Activated T-cell treated with anti-CD3 and anti-CD28 coated beads, Interleukin-2, amount 50 U/mL, for 48 hours (primary cell): Measurements from ENCODE around the gene CBX8.

Source experiments
- DNase-seq, 2 experiments: peaks; one replicate each; pipeline ENCODE4 v3.0.0-alpha.2; 2020

CBX8 gene

DNA sequence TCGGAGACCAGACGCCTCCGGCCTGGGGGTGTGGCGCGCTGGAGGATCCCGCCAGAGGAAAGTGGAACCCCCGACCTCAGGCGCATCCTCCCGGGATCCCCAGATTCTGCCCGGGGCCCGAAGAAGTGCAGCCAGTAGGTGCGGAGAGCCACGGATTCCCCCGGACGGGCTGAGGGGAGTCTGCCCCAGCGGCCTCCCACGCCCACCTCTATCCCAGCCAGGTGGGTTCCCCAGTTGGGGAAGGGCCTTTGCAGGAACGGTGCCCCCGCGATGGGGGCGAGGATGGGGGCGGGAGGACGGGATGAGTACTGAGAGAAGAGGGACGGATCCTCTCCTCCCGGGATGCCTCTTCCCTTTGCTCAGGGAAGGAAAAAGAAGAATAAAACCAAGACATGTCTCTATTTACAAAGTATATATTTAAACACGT lies 5.1 kb downstream of the CBX8 start:
- no peak for DNase-seq

DNA sequence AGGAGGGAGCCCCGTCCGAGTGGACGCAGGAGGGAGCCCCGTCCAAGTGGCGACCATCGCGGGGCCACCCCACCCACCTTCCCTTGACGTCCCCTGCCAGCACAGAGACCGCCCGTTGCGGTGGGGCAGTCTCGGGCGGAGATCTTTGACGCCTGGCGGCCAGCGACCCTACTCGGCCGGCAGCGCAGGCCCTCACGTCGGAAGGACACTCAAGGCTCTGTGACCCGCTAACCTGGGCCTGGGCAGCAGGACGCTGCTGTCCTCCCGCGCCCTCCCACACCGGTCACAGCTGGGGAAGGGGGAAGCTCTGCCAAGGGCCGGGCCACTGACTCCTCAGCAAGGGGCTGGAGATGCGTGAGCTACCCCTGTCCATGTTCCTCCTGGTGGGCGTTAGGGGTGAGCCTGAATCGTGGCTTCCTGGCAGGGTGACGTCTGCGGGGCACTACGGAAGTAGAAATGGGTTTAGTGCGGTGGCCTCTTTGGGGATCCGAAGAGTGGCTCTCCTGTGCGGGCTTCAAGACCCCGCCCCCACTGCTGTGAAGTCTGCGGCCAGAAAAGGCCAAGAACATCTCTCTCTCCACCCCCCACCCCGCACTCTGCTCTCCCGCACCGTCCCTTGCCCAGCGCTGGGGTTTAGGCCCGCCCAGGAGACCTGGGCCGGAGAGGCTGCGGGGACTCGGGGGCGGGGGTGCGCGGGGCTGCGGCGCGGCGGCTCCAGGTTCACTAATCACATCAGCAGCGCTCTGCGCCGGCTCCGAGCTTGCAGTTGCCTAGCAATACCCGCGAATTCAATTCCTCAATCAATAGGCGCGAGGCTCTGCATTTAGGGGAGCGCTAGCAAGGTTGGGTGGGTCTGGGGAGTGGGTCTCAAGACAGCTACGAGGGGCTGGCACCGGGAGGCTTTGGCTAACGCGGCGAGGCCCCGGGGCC lies 5.8 kb downstream of the CBX8 start:
- peak in 1 of 2 experiments; percentile 30 for DNase-seq

DNA sequence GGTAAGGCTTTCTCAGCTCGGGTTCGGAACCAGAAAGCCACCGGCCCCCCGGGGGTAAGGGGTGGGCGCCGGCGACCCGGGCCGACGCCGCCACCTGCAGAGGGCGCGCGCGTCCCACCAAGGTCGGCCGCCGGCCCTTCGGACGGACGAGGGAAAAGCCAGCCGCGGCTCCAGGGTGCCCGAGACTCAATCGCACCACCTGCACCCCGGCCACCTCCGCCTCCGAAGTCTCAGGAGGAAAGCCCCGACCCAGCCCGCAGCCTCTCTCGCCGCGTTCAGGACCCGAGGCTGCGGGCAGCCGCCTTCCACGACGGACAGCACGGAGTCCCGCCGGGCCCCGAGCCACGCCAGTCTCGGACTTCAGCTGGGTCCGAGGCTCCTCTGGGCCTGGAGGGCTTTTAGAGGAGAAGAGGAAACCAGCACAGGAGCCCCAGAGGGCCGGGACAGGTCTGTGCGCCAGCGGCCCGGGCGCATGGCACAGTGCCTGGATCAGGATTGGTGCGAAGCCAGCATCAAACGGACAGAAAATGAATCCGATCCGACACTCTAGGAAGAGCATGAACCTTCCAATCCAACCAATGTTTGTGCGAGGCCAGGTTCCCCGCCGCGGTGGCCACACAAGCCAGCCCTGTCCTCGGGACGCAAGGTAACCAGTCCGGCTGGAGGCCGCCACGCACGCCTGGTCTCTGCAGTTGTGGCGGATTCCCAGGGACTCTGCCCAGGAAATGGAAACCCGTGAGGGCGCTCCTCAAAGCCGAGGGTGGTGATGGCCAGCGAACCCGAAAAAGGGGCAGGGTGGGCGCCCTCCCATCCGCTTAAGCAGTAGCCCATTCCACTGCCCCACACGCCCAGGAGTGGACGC lies 6.7 kb downstream of the CBX8 start:
- DNase-seq: peak; percentile 50 to 60

DNA sequence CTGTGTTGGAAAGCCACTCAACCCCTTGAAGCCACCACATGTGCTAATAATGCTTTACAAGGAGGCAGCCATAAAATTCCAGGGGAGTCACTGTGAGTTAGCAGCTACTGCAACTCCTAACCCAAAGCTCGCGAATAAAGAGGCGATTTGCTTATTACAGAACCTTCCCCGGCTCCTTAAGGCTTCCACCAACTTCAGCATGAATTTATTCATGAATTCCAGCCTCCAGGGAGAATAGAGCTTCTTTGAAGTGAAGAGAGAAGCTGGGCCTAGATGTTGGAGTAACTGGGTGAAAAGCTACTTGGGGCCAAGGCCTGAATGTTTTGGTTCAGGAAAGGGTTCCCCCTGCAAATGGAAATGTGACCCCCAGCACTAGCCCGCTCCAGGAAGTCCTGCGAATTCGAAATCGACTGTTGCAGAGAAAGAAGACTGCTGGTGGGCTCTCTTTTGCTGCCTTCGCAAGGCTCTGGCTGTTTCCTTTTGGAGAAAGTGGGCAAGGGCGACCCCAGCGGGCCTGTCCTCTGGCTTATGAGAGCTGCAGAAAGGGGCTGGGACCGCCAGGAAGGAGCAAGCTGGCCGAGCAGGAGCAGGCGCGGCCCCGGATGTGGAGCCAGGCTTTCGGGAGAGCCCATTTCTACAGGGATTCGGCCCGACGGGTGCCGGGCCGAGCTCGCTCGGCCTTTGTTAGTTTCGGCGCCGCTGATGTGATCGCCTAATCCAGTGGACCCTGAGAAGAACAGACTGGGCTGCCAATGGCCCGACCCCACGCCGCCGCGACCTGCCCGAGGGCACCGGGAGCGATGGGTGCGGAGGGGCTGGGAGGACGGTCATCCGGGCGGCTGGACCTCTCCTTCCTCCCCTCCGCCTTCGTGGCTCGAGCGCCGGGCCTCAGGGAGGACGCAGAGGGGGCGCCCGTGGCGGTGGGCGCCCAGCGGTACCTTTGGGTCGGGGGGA lies 7.6 kb downstream of the CBX8 start:
- DNase-seq: no peak

DNA sequence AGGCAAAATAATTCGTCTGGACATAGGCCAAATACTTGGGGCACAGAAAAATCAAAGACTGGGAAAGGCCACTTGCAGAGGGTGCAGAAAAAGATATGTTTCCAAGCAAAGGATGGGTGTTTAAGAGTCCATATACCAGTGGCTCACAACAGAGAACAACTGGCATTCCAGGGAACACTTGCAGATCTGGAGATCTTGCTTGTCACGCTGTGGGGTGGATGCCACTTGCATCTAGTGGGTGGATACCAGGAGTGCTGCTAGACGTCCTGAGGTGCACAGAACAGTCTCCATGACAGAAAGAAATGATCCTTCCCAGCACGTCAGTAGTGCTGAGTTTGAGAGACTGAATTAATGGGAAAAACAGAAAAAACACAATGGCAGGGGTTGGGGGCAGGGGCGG lies 8.4 kb downstream of the CBX8 start:
- no peak for DNase-seq

DNA sequence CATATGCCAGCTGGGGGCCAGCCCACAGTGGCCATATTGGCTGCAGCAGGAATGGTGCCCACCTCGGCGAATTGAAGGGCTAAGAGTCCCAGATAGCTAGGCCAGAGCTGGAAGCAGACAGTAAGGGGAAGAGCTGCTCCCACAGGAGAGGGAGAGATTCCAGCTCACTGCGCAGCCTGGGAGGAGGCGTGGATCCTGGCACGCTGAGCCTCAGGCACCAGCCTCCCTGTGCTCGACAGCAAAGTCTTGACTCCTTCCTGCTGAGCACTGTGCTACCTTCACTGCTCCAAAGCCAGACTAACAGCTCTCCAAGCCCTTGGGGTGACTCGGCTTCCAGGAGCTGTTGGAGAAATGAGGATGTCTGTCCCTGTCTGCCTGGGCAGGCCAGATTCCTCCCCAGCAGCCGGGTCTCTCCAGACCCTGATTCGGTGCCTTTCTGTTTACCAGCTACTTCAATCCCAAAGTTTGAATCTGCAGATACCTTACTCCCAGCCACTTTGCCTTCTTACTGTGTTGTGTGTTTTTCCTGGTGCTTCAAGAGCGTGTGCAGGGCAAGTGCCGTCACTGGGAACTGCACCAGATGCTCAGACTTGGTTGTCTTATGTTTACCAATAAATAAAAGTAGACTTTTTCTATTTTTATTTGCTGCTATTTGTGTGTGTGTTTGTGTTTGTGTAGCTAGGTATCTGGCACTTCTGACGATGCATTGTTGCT lies 9.8 kb downstream of the CBX8 start:
- DNase-seq: no peak

DNA sequence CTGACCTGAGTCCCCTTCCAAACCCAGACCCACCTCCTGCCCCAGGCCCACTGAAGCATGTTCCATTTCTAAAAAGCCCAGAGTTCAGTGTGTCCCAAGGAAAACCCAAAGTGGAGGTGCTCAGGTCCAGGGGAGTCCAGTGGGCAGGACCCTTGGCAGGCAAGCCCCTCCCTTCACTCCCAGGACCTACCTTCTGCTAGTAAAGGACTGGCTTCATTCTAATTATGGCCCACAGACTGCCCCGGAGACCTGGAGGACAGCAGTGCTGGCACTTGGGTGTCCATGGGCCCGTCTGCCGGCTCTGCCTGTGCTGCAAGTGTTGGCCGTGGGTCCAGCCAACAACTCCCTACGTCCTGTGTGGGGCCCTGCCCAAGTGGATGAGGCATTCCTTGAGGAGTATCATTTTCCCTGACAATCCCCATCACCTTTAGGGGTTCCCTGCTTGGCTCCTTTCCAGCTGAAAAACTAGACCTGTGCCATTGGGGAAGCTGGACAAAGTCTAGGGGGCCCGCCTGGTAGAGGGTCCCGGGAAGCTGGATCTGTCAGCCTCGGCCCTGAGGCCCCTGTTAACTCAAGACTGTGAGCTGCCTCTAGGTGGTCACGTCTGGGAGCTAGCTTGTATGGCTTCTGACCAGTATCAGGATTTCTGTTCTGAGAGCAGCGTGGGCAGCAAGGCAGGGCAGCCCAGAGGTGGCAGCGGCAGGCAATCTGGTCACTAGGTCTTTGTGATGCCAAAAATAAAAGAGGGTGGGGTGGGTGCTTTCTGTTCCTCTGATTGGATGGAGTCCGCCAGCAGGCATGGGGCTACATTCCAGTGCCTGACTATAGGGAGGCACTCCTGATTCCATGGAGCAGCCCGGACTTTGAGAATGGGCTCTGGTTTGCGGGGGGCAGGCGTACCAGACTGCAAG lies 10.7 kb downstream of the CBX8 start:
- no peak for DNase-seq

DNA sequence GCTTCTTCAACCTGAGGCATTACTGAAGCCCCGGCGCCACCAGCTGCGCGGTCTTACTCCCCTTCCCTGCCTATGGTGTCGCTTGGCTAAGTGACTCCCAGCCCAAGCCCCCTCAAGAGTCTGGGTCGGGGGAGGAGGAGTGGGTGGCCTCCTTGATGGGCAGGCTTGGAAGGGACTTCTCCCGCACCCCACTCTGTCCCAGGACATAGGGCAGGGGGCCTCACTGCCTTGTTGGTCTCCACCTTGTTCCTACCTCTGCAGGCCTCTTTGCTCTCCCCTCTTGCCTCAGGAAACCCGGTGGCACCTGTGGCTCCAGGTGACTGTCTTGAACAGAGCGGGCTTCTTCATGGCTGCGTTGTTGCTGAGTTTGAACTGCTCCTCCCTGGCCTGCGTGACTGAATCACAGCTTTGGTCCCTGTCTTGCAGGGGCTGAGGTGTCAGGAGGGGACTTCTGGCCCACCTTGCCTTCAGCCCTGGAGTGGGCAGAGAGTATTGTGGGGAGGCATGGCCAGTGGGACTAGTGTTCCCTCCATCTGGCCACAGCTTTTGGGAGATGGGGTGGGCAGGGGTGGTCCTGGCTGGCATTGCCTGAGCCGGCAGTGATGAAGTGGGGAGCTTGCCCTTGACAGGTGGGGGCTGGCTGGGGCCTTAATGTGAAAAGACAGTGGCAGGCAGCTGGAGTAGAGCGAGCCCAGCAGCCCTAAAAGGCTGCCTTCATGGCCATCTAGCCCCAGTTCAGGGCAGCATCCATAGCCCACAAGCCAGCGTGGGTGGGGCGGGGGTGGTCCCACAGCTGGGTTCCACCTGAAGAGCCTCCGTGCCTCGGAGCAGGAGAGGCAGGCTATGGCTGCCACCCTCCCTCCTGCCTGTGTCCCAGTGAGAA lies 11.6 kb downstream of the CBX8 start:
- DNase-seq: no peak

DNA sequence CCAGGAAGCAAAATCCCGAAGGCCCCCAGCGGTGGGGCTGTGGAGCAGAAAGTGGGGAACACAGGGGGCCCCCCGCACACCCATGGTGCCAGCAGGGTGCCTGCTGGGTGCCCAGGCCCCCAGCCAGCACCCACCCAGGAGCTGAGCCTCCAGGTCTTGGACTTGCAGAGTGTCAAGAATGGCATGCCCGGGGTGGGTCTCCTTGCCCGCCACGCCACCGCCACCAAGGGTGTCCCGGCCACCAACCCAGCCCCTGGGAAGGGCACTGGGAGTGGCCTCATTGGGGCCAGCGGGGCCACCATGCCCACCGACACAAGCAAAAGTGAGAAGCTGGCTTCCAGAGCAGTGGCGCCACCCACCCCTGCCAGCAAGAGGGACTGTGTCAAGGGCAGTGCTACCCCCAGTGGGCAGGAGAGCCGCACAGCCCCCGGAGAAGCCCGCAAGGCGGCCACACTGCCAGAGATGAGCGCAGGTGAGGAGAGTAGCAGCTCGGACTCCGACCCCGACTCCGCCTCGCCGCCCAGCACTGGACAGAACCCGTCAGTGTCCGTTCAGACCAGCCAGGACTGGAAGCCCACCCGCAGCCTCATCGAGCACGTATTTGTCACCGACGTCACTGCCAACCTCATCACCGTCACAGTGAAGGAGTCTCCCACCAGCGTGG lies 12.4 kb downstream of the CBX8 start:
- DNase-seq: no peak

DNA sequence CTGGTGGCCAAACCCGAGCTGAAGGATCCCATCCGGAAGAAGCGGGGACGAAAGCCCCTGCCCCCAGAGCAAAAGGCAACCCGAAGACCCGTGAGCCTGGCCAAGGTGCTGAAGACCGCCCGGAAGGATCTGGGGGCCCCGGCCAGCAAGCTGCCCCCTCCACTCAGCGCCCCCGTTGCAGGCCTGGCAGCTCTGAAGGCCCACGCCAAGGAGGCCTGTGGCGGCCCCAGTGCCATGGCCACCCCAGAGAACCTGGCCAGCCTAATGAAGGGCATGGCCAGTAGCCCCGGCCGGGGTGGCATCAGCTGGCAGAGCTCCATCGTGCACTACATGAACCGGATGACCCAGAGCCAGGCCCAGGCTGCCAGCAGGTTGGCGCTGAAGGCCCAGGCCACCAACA lies 13.0 kb downstream of the CBX8 start:
- DNase-seq: no peak

DNA sequence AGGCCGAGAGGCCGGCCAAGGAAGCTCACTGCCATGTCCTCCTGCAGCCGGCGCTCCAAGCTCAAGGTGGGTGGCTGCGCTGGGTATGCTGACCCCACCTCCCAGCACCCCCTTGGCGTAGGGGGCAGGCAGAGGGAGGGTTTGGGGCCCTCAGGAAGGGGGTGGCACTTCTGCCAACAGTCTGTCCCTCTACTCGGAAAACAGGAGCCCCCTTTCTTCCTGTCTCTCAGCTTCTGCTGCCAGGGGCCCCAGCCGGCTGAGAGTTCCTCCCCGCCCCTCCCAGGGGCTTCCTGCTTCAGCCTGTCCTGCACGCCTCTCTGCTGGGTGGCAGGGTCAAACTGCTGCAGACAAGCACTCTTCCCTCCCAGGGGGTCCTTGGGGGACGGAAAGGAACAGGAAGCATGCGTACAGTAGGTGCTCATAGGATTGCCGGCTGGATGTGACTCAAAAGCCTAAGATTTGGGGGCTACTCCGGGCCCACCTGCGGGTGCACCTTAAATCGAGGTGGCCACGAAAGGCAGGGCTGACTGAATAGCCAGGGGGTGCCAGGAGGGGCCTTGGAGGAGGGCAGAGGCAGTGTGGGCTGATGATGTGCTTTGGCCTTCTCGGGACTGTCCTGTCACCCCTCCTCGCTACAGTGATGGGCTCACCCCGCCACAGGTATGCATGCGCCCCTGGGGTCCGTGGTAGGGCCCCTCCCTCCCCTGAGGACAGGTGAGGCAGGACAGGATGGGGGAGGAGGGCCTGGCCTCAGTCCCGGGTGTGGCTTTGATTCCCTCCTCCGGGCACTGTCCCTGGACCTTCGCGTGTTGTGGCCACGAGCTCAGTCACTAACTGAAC lies 14.9 kb downstream of the CBX8 start:
- no peak for DNase-seq

DNA sequence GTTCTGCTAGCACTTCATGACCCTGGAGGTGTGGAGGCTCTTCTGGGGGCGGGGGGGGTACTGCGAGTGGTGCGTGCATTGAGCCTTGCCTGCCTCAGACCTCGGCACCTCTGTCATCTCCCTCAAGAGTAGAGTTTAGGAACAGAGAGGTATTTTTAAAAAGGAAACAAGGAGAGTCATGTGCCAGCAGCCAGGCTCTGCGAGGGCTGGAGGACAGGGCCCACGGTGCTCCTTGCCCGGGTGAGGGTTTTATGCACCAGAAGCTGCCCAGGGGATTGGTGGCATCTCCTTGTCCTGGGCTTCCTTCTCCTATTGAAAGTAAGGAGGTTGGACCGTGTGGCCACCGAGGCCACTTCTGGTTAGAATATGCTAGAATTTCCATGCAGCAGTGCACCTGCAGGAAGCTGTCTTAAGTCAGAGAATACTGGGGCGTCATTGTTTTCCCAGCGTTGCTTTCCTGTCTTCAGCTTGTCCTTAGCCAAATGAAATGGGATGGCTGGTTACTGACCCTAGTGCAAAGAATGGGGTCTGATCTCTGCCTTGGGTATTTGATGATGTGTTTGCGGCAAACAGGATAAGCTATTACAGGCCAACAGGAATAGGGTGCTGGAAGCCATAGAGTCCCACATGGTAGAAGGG lies 15.7 kb downstream of the CBX8 start:
- DNase-seq: no peak

DNA sequence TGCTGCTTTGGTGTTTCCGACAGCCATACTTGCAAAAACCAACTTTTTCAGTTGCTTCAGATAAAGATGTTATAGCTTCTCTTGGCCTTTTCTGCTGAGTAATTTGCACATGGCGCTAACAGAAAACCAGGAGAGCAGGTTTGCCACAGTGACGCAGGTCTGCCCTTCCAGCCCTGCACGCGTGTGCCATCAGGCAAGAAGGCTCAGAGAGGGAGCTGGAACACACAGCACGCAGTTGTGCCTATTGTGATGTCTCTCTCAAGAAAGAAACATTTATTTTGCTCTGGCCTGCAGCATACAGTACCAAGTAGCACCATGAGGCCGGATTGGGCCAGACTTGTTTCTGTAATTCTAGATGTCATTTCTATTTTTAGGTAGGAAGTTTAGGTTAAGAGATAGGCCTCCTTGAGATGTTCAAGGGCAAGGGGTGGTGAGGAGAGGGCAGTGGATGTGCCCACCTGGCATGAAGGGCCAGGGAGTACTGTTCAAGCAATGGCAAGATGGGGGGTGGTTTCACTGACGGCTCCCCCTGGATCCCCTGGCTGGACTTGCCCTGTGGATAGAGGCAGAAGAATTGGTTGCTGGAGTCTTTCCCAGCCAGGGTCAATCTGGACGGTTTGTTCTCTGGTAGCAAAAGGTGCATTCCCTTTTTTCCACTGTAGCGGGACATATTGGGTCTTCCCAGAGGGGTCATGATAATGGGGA lies 17.1 kb downstream of the CBX8 start:
- no peak for DNase-seq

DNA sequence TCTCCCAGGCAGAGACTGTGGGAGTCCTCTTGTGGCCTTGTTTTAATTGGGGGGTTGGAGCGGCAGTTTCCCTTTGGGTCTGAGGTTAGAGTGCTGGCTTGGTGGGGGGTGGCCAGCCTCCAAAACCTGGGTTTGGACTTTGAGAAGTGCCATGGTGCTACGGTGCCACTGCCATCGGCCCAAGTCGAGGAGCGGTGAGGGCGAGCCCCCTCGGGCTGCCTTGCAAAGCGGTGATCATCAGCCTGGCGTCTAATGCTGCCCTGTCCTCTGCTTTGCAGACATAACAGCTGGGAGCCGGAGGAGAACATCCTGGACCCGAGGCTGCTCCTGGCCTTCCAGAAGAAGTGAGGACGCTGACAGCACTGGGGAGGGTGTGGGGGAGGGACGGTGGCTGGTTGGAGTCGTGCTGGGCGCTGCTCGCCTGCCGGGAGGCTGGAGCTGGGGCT lies 17.8 kb downstream of the CBX8 start:
- DNase-seq: no peak

DNA sequence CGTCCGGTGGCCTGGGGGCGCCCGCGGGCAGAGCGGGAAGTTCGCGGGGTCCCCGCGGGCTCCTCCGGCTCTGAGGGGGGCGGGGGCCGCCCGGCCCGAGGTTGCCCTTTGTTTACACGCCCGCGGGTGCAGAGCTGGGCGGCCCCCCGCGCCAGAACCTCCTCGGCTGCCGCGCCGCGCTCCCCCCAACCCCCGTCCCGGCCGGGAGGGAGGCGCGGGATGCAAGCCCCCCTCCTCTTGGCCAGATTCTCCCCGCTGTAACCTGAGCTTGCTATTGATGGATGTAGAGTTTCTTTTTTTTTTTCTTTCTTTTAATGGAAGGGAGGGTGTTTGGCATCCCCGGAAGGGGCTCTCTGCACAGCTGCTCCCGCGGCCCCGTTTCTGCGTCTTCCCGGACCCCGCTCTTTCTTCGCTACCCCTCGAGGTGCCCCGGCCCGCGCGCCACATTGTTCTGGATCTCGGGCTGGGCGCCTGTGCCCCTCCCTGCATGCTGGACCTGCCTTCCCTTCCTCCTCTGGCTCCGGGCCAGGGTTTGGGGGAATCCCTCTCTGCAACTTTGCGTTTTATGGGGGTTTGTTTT lies 18.3 kb downstream of the CBX8 start:
- DNase-seq: peak in 1 of 2 experiments; percentile 33

DNA sequence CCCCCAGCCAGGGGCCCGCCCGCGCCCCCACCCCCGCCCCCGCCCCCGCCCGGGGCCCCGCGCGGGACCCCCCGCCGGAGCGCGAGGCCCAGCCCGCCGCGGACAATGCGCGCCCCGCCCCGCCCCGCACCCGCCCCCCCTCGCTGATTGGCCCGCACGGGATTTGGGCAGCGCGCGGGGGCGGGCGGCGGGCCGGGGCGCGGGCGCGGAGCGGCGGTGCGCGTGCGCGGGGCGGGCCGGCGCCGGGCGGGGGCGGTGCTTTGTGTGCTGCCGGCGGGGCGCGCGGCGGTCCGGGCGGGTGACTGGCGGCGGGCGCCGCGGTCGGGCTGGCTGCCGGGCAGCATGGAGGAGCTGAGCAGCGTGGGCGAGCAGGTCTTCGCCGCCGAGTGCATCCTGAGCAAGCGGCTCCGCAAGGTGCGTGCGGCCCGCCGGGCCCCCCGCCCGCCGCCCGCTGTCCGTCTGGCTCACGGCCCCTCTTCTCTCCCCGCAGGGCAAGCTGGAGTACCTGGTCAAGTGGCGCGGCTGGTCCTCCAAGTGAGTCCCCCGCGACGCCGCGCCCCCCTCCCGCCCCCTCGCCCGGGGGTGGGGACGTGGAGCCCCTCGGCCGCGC lies 18.9 kb downstream of the CBX8 start, which contains the start of gene CBX2:
Gene CBX2 (plus strand): TSS at position 255 of the 610 bp plus-strand sequence. CDS start 88 bp downstream, at position 343.
- peak; percentile 83 to 89 for DNase-seq
